ENCODE results near the gene ERC2. TPM values are rescaled to one million over a fixed set of nuclear protein-coding genes. Genes with fewer than 3 reads are reported as not detected.

Gene ERC2
- total and polyA plus RNA-seq, 9 donors = 1.2 to 9.4 (median 5.4) TPM

DNA sequence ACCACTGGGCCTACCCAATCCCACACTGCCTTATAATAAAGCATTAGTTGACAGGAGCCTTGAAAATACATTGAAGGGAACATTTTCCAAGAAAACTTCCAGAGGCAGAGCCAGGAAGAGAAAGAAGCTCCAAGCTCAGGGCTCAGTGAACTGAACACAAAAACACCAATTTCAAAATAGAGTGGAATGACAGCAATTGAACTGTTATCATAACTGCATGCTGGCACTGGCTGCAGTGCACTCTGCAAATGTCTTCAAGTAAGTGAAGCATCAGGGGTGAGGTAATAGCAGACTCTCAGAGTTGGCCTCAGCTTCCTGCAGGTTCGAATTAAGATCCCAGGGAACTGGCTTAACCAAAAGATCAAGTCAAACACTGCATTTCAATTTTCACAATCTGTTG, 593.2 kb downstream of the ERC2 start:
- no peak for DNase-seq
- no peak for TF ChIP-seq EP300 (IDR thresholded peaks at IDR 0.05)
- TF ChIP-seq POLR2A (IDR thresholded peaks at IDR 0.05) = no peak
- TF ChIP-seq, protein P1, sequence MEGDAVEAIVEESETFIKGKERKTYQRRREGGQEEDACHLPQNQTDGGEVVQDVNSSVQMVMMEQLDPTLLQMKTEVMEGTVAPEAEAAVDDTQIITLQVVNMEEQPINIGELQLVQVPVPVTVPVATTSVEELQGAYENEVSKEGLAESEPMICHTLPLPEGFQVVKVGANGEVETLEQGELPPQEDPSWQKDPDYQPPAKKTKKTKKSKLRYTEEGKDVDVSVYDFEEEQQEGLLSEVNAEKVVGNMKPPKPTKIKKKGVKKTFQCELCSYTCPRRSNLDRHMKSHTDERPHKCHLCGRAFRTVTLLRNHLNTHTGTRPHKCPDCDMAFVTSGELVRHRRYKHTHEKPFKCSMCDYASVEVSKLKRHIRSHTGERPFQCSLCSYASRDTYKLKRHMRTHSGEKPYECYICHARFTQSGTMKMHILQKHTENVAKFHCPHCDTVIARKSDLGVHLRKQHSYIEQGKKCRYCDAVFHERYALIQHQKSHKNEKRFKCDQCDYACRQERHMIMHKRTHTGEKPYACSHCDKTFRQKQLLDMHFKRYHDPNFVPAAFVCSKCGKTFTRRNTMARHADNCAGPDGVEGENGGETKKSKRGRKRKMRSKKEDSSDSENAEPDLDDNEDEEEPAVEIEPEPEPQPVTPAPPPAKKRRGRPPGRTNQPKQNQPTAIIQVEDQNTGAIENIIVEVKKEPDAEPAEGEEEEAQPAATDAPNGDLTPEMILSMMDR (IDR thresholded peaks at IDR 0.05) = no peak

DNA sequence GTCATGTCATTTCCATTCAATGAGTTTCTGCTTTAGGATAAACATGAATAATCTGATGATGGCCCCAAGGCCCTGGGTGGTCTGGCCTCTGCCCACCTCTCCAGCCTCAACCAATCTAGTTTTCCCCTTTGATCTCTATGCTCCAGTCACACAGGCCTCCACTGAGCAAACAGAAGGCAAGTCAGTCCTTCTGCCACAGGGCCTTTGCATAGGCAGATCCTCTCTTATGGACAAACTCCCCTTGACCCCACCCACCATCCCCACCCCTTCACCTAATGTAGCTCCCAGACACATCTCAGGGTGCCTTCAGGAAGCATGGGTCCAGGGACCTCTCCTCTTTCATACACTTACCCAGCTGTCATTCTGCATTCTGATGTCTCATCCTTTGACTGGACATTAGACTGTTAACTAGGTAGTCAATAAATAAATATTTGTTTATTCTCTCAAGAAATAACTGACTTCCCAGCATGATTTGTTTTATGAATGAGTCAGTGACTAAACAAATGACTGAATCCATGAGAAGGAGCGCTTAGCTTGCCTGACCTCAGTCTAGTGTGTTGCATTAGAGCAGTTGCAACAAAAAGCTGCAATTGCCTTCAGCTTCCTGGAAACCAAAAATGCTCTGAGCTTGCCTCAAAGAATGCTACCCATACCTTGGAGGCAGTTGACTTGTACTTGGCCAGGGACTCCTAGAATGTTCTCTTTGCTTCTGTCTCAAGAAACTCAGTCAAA, 594.6 kb downstream of the ERC2 start:
- DNase-seq = no peak
- WGBS, 3 donors = 93 to 100% (median 97%) methylated on average over 1 of the region's 1 CpG
- intact Hi-C loops (cut with DNase I) = no loop called here

More for the DNA sequence above, 593.2 kb downstream of the ERC2 start:
- Histone ChIP-seq H3K4me1 (ENCODE audit: insufficient read depth) (peaks cover 2% of the 10 kb centered on the region), H3K9me3 (no peaks in the 10 kb centered on the region), H3K4me3 (no peak overlapping the region), H3K27ac (no peak overlapping the region), H3K36me3 (no peaks in the 10 kb centered on the region), H3K27me3 (no peaks in the 10 kb centered on the region)
- WGBS, 3 donors = 71 to 75% (median 75%) methylated on average over 1 of the region's 1 CpG
- intact Hi-C loops (cut with DNase I) = no loop called here

DNA sequence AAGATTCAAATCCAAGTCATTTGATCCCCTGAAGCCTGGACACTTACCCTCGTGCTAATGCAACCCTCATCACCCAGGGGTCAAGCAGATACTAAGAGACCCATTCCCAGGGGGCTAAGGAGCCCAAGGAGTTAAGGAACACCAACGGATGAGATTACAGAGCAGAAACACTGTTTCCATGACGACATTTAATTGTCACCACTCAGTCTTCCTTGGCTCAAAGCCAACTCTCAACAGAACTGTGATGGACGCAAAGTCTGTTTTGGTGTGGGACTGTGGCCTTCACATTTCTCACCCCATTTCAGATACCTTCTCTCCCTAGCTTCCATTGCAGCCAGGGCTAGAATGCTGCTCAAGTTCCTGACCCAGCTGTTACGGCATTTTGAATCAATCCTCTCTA, 597.7 kb downstream of the ERC2 start:
- H3K4me3 ChIP-seq = no peak overlapping the region
- H3K4me1 ChIP-seq (ENCODE audit: insufficient read depth) = peaks cover 2% of the 10 kb centered on the region
- H3K27ac ChIP-seq = no peak overlapping the region
- H3K36me3 ChIP-seq = no peaks in the 10 kb centered on the region
- TF ChIP-seq, protein P1 (IDR thresholded peaks at IDR 0.05) = no peak
- TF ChIP-seq EP300 (IDR thresholded peaks at IDR 0.05) = no peak
- TF ChIP-seq POLR2A (IDR thresholded peaks at IDR 0.05) = no peak
- intact Hi-C loops (cut with DNase I) = no loop called here
- H3K9me3 ChIP-seq = no peaks in the 10 kb centered on the region
- no peak for DNase-seq
- WGBS, 3 donors = 69 to 70% (median 70%) methylated on average over 5 of the region's 5 CpGs
- H3K27me3 ChIP-seq = no peaks in the 10 kb centered on the region

More for the DNA sequence above, 594.6 kb downstream of the ERC2 start:
- Histone ChIP-seq H3K4me3 (no peak overlapping the region), H3K9me3 (no peaks in the 10 kb centered on the region), H3K27ac (no peak overlapping the region), H3K27me3 (no peaks in the 10 kb centered on the region), H3K4me1 (ENCODE audit: insufficient read depth) (peaks cover 2% of the 10 kb centered on the region), H3K36me3 (no peaks in the 10 kb centered on the region)
- TF ChIP-seq EP300 (IDR thresholded peaks at IDR 0.05) = no peak
- no peak for TF ChIP-seq POLR2A (IDR thresholded peaks at IDR 0.05)
- TF ChIP-seq, protein P1 (IDR thresholded peaks at IDR 0.05) = no peak

DNA sequence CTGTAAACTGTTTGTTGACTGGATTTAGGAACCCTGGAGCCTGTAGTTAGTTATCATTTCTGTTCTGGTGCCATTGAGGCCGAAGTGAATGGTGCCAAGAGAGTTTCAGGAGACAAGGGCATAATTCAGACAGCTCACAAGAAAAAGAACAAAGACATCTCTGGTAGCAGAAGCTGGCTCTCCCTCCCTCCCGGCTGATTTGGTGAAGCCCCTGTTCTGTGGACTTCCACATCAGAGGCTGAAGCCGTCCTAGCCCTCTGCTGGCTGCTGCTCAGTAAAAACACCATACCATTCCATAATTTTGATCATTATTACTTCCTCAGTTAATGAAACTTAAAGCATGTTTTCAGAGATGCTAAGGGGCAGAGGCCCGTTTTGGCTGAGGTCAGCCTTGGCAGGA, 599.9 kb downstream of the ERC2 start:
- Histone ChIP-seq H3K4me1 (ENCODE audit: insufficient read depth) (no peaks in the 10 kb centered on the region), H3K4me3 (no peak overlapping the region), H3K36me3 (no peaks in the 10 kb centered on the region), H3K27me3 (no peaks in the 10 kb centered on the region), H3K27ac (no peak overlapping the region), H3K9me3 (no peaks in the 10 kb centered on the region)
- WGBS, 3 donors = 53 to 62% (median 53%) methylated on average over 4 of the region's 4 CpGs
- DNase-seq = no peak
- intact Hi-C loops (cut with DNase I) = no loop called here
- TF ChIP-seq POLR2A (IDR thresholded peaks at IDR 0.05) = no peak
- TF ChIP-seq, protein P1 (IDR thresholded peaks at IDR 0.05) = no peak
- no peak for TF ChIP-seq EP300 (IDR thresholded peaks at IDR 0.05)

All from ovary (tissue), 9 donors.